SK-N-SH treated with all-trans-retinoic acid at 6 μM for 48 hours (cell line): ENCODE measurements around the gene NEU4.

ENCODE experiments used
- ATAC-seq: fragments of 200-7000 bp; cut with Tn5 transposase; 3 replicates; pipeline ENCODE4 v1.9.1; 2020; ENCODE audit warnings: mild to moderate bottlenecking, moderate library complexity
- BACH2 ChIP-seq: fragments of 250-450 bp; sonication (Bioruptor Pico); IDR thresholded peaks from 2 replicates; pipeline ENCODE4 v1.9.0; 2021; ENCODE audit warnings: mild to moderate bottlenecking, borderline replicate concordance
- CSDC2 ChIP-seq: fragments of 250-450 bp; sonication (Bioruptor Pico); IDR thresholded peaks from 2 replicates; pipeline ENCODE4 v1.5.0; 2020; ENCODE audit warnings: mild to moderate bottlenecking, moderate library complexity
- ESRRG ChIP-seq: fragments of 250-450 bp; sonication (Bioruptor Pico); IDR thresholded peaks from 2 replicates; pipeline ENCODE4 v1.6.1; 2021; ENCODE audit warnings: mild to moderate bottlenecking
- GLIS3 ChIP-seq: fragments of 250-450 bp; sonication (Bioruptor Pico); IDR thresholded peaks from 2 replicates; pipeline ENCODE4 v1.5.0; 2020; ENCODE audit warnings: mild to moderate bottlenecking, moderate library complexity
- OSR1 ChIP-seq: fragments of 250-450 bp; sonication (Bioruptor Pico); IDR thresholded peaks from 2 replicates; pipeline ENCODE4 v1.8.0; 2022; ENCODE audit warnings: moderate library complexity, mild to moderate bottlenecking, inconsistent platforms
- PPARA ChIP-seq: fragments of 250-450 bp; sonication (Bioruptor Pico); IDR thresholded peaks from 2 replicates; pipeline ENCODE4 v1.5.0; 2020; ENCODE audit warnings: mild to moderate bottlenecking, borderline replicate concordance
- RARB ChIP-seq: fragments of 250-450 bp; sonication (Bioruptor Pico); IDR thresholded peaks from 2 replicates; pipeline ENCODE4 v1.8.0; 2021; ENCODE audit warnings: mild to moderate bottlenecking, moderate library complexity
- SNAI2 ChIP-seq: fragments of 250-450 bp; sonication (Bioruptor Pico); IDR thresholded peaks from 2 replicates; pipeline ENCODE4 v1.5.0; 2020; ENCODE audit warnings: mild to moderate bottlenecking, moderate library complexity
- TOX ChIP-seq: fragments of 250-450 bp; sonication (Bioruptor Pico); IDR thresholded peaks from 2 replicates; pipeline ENCODE4 v1.8.0; 2021; ENCODE audit warnings: mild to moderate bottlenecking, moderate library complexity, borderline replicate concordance
- ZC3H10 ChIP-seq: fragments of 250-450 bp; sonication (Bioruptor Pico); IDR thresholded peaks from 2 replicates; pipeline ENCODE4 v1.5.1; 2021; ENCODE audit warnings: mild to moderate bottlenecking, moderate library complexity
- ZFP3 ChIP-seq: fragments of 250-450 bp; sonication (Bioruptor Pico); IDR thresholded peaks from 2 replicates; pipeline ENCODE4 v1.5.0; 2020; ENCODE audit warnings: mild to moderate bottlenecking, moderate library complexity
- ZFP30 ChIP-seq: fragments of 450-650 bp; formaldehyde crosslinking; IDR thresholded peaks from 2 replicates; pipeline ENCODE4 v1.5.0; 2022; ENCODE audit warnings: mild to moderate bottlenecking, moderate library complexity
- ZNF565 ChIP-seq: fragments of 450-650 bp; formaldehyde crosslinking; conservative IDR thresholded peaks from 2 replicates; pipeline ENCODE4 v1.5.0; 2020; ENCODE audit warnings: low read depth, mild to moderate bottlenecking, moderate library complexity
- ZNF70 ChIP-seq: fragments of 450-650 bp; formaldehyde crosslinking; IDR thresholded peaks from 2 replicates; pipeline ENCODE4 v1.5.0; 2020; ENCODE audit warnings: mild to moderate bottlenecking, moderate library complexity
- ZNF8 ChIP-seq: fragments of 450-650 bp; formaldehyde crosslinking; IDR thresholded peaks from 2 replicates; pipeline ENCODE4 v1.5.0; 2020; ENCODE audit warnings: mild to moderate bottlenecking, moderate library complexity
- TF ChIP-seq, protein P1 (sequence below): fragments of 250-450 bp; sonication (Bioruptor Pico); IDR thresholded peaks from 2 replicates; pipeline ENCODE4 v1.8.0; 2021; ENCODE audit warnings: low read depth, mild to moderate bottlenecking, moderate library complexity, borderline replicate concordance
- TF ChIP-seq, protein P2 (sequence below): fragments of 250-450 bp; sonication (Bioruptor Pico); IDR thresholded peaks from 2 replicates; pipeline ENCODE4 v1.5.0; 2020; ENCODE audit warnings: mild to moderate bottlenecking, moderate library complexity
- TF ChIP-seq, protein P3 (sequence below): fragments of 250-450 bp; sonication (Bioruptor Pico); IDR thresholded peaks from 2 replicates; pipeline ENCODE4 v1.8.0; 2020; ENCODE audit warnings: mild to moderate bottlenecking, moderate library complexity, borderline replicate concordance
- TF ChIP-seq, protein P4 (sequence below): fragments of 250-450 bp; sonication (Bioruptor Pico); IDR thresholded peaks from 2 replicates; pipeline ENCODE4 v1.5.1; 2020; ENCODE audit warnings: low read depth, mild to moderate bottlenecking, moderate library complexity
- TF ChIP-seq, protein P5 (sequence below): fragments of 250-450 bp; sonication (Bioruptor Pico); IDR thresholded peaks from 2 replicates; pipeline ENCODE4 v1.5.1; 2021; ENCODE audit warnings: mild to moderate bottlenecking, moderate library complexity

The NEU4 gene

DNA sequence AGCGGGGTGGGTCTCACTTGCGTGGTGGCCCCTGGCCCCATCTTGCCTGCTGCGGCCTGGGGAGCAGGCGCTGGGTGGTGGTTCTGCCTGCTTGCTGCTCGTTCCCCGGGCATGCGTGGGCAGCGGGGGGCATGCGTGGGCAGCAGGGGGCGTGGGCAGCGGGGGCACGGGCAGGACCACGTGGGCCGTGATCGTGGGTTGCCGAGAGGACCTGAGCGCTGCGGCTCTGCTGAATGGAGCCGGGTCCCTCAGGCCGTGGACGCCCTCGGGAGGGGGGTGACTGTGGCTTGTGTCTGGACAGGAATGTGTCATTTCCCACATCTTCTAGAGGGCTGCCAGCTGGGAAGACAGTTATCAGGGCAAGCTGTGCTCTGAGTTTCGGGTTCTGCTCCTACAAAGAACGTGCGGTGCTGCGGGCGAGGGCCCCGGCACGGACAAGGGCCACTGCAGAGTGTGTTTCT is 40.7 kb upstream of the NEU4 start:
- no peak for TF ChIP-seq ZNF565 (CRISPR knock-in tag)
- TF ChIP-seq GLIS3, result no peak
- no peak for TF ChIP-seq RARB
- TF ChIP-seq OSR1 (CRISPR knock-in tag), result no peak
- ATAC-seq, result no peak

DNA sequence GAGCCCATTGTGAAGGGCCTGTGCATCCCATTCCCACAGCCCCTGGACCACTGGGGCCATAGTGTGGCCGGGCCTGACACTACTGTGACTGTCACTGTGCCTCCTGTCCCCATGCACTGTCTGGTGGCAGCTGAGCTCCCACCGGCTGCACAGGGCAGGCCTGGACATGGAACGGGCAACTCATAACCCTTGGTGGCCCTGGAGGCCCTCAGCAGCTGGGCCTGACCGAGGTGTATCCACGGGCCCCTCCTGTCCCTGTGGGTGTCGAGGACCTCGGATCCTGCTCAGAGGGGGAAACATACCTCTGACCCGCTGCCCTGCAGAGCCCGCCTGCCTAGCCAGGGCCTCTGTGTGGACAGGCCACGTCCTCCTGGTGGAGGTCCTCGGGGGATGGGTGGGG is 40.1 kb upstream of the NEU4 start:
- ATAC-seq, result no peak
- TF ChIP-seq, protein P1, sequence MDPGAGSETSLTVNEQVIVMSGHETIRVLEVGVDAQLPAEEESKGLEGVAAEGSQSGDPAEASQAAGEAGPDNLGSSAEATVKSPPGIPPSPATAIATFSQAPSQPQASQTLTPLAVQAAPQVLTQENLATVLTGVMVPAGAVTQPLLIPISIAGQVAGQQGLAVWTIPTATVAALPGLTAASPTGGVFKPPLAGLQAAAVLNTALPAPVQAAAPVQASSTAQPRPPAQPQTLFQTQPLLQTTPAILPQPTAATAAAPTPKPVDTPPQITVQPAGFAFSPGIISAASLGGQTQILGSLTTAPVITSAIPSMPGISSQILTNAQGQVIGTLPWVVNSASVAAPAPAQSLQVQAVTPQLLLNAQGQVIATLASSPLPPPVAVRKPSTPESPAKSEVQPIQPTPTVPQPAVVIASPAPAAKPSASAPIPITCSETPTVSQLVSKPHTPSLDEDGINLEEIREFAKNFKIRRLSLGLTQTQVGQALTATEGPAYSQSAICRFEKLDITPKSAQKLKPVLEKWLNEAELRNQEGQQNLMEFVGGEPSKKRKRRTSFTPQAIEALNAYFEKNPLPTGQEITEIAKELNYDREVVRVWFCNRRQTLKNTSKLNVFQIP (CRISPR knock-in tag), result no peak
- TF ChIP-seq ZFP3, result no peak
- TF ChIP-seq GLIS3, result no peak
- no peak for TF ChIP-seq OSR1 (CRISPR knock-in tag)
- TF ChIP-seq CSDC2 (CRISPR knock-in tag), result no peak

DNA sequence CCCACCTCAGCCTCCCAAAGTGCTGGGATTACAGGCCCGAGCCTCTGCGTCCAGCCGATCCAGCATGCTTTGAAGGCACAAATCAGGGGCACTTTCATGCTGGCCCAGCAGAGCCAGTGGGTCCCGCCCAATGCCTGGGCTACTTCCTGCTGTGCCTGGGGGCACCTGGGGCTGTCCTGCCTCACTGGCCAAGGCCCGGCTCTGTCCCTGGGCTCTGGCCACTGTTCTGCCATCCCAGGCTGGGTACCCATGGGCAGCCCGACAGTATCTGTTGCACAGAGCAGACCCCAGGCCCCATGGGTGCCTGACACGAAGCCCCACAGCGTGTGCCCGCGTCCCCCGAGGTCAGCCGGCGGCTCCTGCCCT is 39.2 kb upstream of the NEU4 start:
- TF ChIP-seq, protein P2, sequence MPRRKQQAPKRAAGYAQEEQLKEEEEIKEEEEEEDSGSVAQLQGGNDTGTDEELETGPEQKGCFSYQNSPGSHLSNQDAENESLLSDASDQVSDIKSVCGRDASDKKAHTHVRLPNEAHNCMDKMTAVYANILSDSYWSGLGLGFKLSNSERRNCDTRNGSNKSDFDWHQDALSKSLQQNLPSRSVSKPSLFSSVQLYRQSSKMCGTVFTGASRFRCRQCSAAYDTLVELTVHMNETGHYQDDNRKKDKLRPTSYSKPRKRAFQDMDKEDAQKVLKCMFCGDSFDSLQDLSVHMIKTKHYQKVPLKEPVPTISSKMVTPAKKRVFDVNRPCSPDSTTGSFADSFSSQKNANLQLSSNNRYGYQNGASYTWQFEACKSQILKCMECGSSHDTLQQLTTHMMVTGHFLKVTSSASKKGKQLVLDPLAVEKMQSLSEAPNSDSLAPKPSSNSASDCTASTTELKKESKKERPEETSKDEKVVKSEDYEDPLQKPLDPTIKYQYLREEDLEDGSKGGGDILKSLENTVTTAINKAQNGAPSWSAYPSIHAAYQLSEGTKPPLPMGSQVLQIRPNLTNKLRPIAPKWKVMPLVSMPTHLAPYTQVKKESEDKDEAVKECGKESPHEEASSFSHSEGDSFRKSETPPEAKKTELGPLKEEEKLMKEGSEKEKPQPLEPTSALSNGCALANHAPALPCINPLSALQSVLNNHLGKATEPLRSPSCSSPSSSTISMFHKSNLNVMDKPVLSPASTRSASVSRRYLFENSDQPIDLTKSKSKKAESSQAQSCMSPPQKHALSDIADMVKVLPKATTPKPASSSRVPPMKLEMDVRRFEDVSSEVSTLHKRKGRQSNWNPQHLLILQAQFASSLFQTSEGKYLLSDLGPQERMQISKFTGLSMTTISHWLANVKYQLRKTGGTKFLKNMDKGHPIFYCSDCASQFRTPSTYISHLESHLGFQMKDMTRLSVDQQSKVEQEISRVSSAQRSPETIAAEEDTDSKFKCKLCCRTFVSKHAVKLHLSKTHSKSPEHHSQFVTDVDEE, result no peak
- no peak for TF ChIP-seq TOX (CRISPR knock-in tag)
- TF ChIP-seq, protein P3, sequence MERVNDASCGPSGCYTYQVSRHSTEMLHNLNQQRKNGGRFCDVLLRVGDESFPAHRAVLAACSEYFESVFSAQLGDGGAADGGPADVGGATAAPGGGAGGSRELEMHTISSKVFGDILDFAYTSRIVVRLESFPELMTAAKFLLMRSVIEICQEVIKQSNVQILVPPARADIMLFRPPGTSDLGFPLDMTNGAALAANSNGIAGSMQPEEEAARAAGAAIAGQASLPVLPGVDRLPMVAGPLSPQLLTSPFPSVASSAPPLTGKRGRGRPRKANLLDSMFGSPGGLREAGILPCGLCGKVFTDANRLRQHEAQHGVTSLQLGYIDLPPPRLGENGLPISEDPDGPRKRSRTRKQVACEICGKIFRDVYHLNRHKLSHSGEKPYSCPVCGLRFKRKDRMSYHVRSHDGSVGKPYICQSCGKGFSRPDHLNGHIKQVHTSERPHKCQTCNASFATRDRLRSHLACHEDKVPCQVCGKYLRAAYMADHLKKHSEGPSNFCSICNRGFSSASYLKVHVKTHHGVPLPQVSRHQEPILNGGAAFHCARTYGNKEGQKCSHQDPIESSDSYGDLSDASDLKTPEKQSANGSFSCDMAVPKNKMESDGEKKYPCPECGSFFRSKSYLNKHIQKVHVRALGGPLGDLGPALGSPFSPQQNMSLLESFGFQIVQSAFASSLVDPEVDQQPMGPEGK (CRISPR knock-in tag), result no peak
- TF ChIP-seq CSDC2 (CRISPR knock-in tag), result no peak
- TF ChIP-seq, protein P4, sequence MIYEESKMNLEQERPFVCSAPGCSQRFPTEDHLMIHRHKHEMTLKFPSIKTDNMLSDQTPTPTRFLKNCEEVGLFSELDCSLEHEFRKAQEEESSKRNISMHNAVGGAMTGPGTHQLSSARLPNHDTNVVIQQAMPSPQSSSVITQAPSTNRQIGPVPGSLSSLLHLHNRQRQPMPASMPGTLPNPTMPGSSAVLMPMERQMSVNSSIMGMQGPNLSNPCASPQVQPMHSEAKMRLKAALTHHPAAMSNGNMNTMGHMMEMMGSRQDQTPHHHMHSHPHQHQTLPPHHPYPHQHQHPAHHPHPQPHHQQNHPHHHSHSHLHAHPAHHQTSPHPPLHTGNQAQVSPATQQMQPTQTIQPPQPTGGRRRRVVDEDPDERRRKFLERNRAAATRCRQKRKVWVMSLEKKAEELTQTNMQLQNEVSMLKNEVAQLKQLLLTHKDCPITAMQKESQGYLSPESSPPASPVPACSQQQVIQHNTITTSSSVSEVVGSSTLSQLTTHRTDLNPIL (CRISPR knock-in tag), result no peak
- no peak for TF ChIP-seq SNAI2 (CRISPR knock-in tag)
- TF ChIP-seq, protein P5, sequence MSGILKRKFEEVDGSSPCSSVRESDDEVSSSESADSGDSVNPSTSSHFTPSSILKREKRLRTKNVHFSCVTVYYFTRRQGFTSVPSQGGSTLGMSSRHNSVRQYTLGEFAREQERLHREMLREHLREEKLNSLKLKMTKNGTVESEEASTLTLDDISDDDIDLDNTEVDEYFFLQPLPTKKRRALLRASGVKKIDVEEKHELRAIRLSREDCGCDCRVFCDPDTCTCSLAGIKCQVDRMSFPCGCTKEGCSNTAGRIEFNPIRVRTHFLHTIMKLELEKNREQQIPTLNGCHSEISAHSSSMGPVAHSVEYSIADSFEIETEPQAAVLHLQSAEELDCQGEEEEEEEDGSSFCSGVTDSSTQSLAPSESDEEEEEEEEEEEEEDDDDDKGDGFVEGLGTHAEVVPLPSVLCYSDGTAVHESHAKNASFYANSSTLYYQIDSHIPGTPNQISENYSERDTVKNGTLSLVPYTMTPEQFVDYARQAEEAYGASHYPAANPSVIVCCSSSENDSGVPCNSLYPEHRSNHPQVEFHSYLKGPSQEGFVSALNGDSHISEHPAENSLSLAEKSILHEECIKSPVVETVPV, result no peak
- TF ChIP-seq ZFP30 (CRISPR knock-in tag), result no peak
- no peak for TF ChIP-seq BACH2 (CRISPR knock-in tag)
- no peak for TF ChIP-seq ESRRG (CRISPR knock-in tag)
- TF ChIP-seq PPARA (CRISPR knock-in tag), result no peak
- no peak for ATAC-seq

DNA sequence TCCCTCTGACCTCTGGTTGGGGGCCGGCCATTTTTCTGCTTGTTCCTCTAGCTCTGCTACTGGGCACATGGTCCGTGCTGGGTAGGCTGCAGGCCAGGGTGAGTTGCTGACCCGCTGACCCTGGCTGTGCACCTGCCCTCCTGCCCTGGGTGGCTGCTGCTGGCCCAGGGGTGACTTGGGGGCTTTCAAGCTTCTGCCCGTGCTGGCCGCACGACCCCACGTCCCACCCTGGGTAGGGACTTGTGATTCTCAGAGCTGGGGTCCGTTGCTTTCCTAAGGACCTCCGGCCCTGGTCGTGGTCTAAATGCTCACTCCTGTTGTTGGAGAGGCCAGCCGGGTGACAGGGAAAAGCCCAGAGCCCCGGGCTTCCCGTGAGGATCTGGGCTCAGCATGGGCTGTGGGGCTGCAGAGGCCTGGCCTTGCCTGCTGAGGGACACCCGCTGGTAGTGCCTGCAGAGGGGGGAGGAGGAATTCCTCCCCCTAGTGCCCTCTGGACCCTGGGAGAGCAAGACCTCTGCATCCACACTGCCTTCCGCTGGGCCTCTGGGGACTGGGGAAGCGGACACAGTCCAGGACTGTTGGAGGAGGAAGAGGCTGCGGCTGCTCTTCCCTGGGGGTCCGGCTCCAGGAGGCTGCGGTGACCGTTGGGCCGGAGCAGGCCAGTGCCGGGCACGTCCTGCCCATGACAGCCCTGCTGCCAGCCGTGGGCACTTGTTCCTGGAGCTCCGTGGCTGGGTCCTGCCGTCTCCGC is 38.6 kb upstream of the NEU4 start:
- ATAC-seq, result no peak
- TF ChIP-seq ZNF70 (CRISPR knock-in tag), result no peak
- TF ChIP-seq SNAI2 (CRISPR knock-in tag), result no peak
- no peak for TF ChIP-seq BACH2 (CRISPR knock-in tag)
- no peak for TF ChIP-seq GLIS3
- TF ChIP-seq, protein P2, result no peak
- no peak for TF ChIP-seq ZNF8 (CRISPR knock-in tag)
- TF ChIP-seq, protein P3 (CRISPR knock-in tag), result no peak
- TF ChIP-seq ZFP3, result no peak
- TF ChIP-seq, protein P4 (CRISPR knock-in tag), result no peak
- no peak for TF ChIP-seq ZFP30 (CRISPR knock-in tag)
- no peak for TF ChIP-seq ZC3H10 (CRISPR knock-in tag)
